GM23338 (cell line): ENCODE data around the gene MAP3K5. TPM values are rescaled to one million over a fixed set of nuclear protein-coding genes. Genes with fewer than 3 reads are reported as not detected.

Experiments
- ATAC-seq: fragments of 200-7000 bp; cut with Tn5 transposase; 3 replicates; pipeline ENCODE4 v1.9.1; 2020
- DNase-seq: peaks from one replicate; pipeline ENCODE4 v3.0.0-alpha.2; 2015; ENCODE audit warnings: low spot score
- H2AFZ ChIP-seq: fragments of 200-600 bp; sonication (generic); 2 replicates; pipeline ENCODE4 v1.8.0; 2016; ENCODE audit warnings: antibody characterized with exemption, mild to moderate bottlenecking, moderate library complexity
- H3F3A ChIP-seq: fragments of 200-600 bp; sonication (generic); replicated peaks from 2 replicates; pipeline ENCODE4 v1.8.0; 2017; ENCODE audit warnings: antibody characterized with exemption, mixed run types, low read depth
- H3K27ac ChIP-seq: fragments of 200-600 bp; sonication (generic); 2 replicates; pipeline ENCODE4 v1.6.1; 2016; ENCODE audit warnings: low read depth
- H3K27me3 ChIP-seq: fragments of 200-600 bp; sonication (generic); 2 replicates; pipeline ENCODE4 v1.8.0; 2016; ENCODE audit warnings: mild to moderate bottlenecking, mixed run types, moderate library complexity; ENCODE audit not compliant: insufficient read depth
- H3K36me3 ChIP-seq: fragments of 200-600 bp; sonication (generic); 2 replicates; pipeline ENCODE4 v1.8.0; 2016; ENCODE audit warnings: mild to moderate bottlenecking; ENCODE audit not compliant: insufficient read depth
- H3K4me1 ChIP-seq: fragments of 200-600 bp; sonication (generic); 2 replicates; pipeline ENCODE4 v1.8.0; 2016; ENCODE audit warnings: mild to moderate bottlenecking, moderate library complexity; ENCODE audit not compliant: insufficient read depth
- H3K4me2 ChIP-seq: fragments of 200-600 bp; sonication (generic); 2 replicates; pipeline ENCODE4 v1.7.1; 2017; ENCODE audit warnings: mixed run types
- H3K4me3 ChIP-seq: fragments of 200-600 bp; sonication (generic); 2 replicates; pipeline ENCODE4 v1.6.1; 2016; ENCODE audit warnings: mixed run types
- H3K79me2 ChIP-seq: fragments of 200-600 bp; sonication (generic); replicated peaks from 2 replicates; pipeline ENCODE4 v1.8.0; 2017; ENCODE audit warnings: mild to moderate bottlenecking; ENCODE audit not compliant: insufficient read depth
- H3K9me2 ChIP-seq: fragments of 200-600 bp; sonication (generic); 2 replicates; pipeline ENCODE4 v1.8.0; 2017; ENCODE audit not compliant: insufficient read depth
- H4K20me1 ChIP-seq: fragments of 200-600 bp; sonication (generic); replicated peaks from 2 replicates; pipeline ENCODE4 v1.8.0; 2017; ENCODE audit warnings: mild to moderate bottlenecking; ENCODE audit not compliant: insufficient read depth
- H3K27ac Mint-ChIP-seq: 2 replicates; pipeline ENCODE4 v1.8.0; 2020; ENCODE audit warnings: inconsistent platforms, mild to moderate bottlenecking, moderate library complexity, mixed read lengths
- H3K27me3 Mint-ChIP-seq: 3 replicates; pipeline ENCODE4 v1.8.0; 2022; ENCODE audit warnings: low read depth, mild to moderate bottlenecking, moderate library complexity, mixed read lengths, inconsistent platforms; ENCODE audit not compliant: insufficient read depth, poor library complexity
- H3K36me3 Mint-ChIP-seq: 3 replicates; pipeline ENCODE4 v1.8.0; 2021; ENCODE audit warnings: low read depth, mild to moderate bottlenecking, inconsistent platforms, moderate library complexity, mixed read lengths
- H3K4me1 Mint-ChIP-seq: 3 replicates; pipeline ENCODE4 v1.8.0; 2020; ENCODE audit warnings: mild to moderate bottlenecking, inconsistent platforms, mixed read lengths
- H3K4me3 Mint-ChIP-seq: 3 replicates; pipeline ENCODE4 v1.8.0; 2021; ENCODE audit warnings: moderate library complexity, mild to moderate bottlenecking, inconsistent platforms, mixed read lengths
- H3K9me3 Mint-ChIP-seq: 3 replicates; pipeline ENCODE4 v1.8.0; 2020; ENCODE audit warnings: moderate library complexity, mild to moderate bottlenecking, inconsistent platforms, mixed read lengths
- CTCF ChIP-seq, 2 experiments: fragments of 200-600 bp in 1 of 2; sonication (generic) in 1 of 2; conservative IDR thresholded peaks; 2 replicates each; pipeline versions ENCODE4 v1.5.1 to v1.6.1; 2016 to 2017; ENCODE audit warnings: antibody characterized with exemption in 2 of 2, low read depth in 2 of 2, mild to moderate bottlenecking in 2 of 2, moderate library complexity in 1 of 2
- EZH2phosphoT487 ChIP-seq: fragments of 200-600 bp; sonication (generic); IDR thresholded peaks from one replicate; pipeline ENCODE4 v1.8.1; 2018; ENCODE audit warnings: antibody characterized with exemption; ENCODE audit not compliant: unreplicated experiment
- NANOG ChIP-seq: IDR thresholded peaks from 2 replicates; pipeline ENCODE4 v1.6.1; 2016; ENCODE audit warnings: antibody characterized with exemption, borderline replicate concordance
- REST ChIP-seq: IDR thresholded peaks from one replicate; pipeline ENCODE4 v1.6.1; 2018; ENCODE audit warnings: antibody characterized with exemption; ENCODE audit not compliant: unreplicated experiment
- ZNF114 ChIP-seq: fragments of 250-450 bp; sonication (Bioruptor Pico); IDR thresholded peaks from 2 replicates; pipeline ENCODE4 v1.5.0; 2020; ENCODE audit warnings: mild to moderate bottlenecking, moderate library complexity
- polyA plus RNA-seq: library from polyadenylated mRNA; unstranded; fragments of >200 nt; fragmentation: Nextera tagmentation; extraction: Ambion mirVana; gene quantifications from 2 replicates; pipeline ENCODE4 v1.2.1, GENCODE V29; 2016
- total RNA-seq: library from RNA; depleted of rRNA; stranded (reverse); fragments of >200 nt; shearing (Covaris generic); gene quantifications from 2 replicates; pipeline ENCODE4 v1.2.3, GENCODE V29; 2014

The MAP3K5 gene
- total and polyA plus RNA-seq, 2 experiments from 2014 or later: 0.76 to 2.8 TPM

DNA sequence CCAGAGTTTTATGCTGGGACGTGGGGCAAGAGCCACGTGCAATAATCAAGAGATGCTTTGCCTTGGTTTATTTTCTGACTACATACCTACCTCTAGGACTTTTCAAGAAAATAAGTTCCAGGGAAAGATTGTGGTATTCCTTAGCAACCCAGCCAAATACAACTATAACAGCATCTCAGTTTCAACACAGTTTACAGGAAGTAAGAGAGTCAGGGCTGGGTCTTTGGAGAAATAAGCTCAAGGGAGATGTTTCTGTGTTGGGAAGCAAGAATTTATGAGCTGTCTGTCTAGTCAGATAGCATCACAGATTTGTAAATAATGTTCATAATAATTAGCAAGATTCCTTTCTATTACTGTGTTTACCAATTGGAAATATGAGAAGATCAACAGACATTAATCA is 35.1 kb downstream of the MAP3K5 start:
- no peak overlapping the region for H3K4me3 Mint-ChIP-seq
- H3K36me3 ChIP-seq: no peaks in the 10 kb centered on the region

More for the DNA sequence above, 35.1 kb downstream of the MAP3K5 start:
- no peaks in the 10 kb centered on the region for H3K9me3 Mint-ChIP-seq
- H3K4me1 ChIP-seq: peaks cover 4% of the 10 kb centered on the region
- no peak overlapping the region for H3K27ac ChIP-seq
- no peaks in the 10 kb centered on the region for H3K36me3 Mint-ChIP-seq
- no peak overlapping the region for H2AFZ ChIP-seq
- ATAC-seq (no peak), DNase-seq (no peak)
- H3K27me3 Mint-ChIP-seq: peaks cover 1% of the 10 kb centered on the region
- H3K4me3 ChIP-seq: no peak overlapping the region
- H4K20me1 ChIP-seq: no peaks in the 10 kb centered on the region
- H3K9me2 ChIP-seq: no peaks in the 10 kb centered on the region
- no peak overlapping the region for H3K27ac Mint-ChIP-seq
- TF ChIP-seq EZH2phosphoT487 (no peak), REST (no peak), CTCF (conservative IDR thresholded peaks at IDR 0.05; ENCODE audit: low read depth in 2 of 2) (no peak), ZNF114 (CRISPR knock-in tag) (no peak), NANOG (no peak)
- H3K4me2 ChIP-seq: no peak overlapping the region
- peaks cover 18% of the 10 kb centered on the region for H3K4me1 Mint-ChIP-seq
- no peaks in the 10 kb centered on the region for H3F3A ChIP-seq
- no peaks in the 10 kb centered on the region for H3K27me3 ChIP-seq
- H3K79me2 ChIP-seq: no peaks in the 10 kb centered on the region
